Nephron (organoid): Measurements from ENCODE around the gene IL20RA.

Experiments
- H3K27ac Mint-ChIP-seq, 3 experiments: 2 replicates each; pipeline ENCODE4 v1.8.0; 2020; ENCODE audit warnings: mixed read lengths in 3 of 3, mild to moderate bottlenecking in 2 of 3, moderate library complexity in 1 of 3
- H3K27me3 Mint-ChIP-seq: 2 replicates; pipeline ENCODE4 v1.8.0; 2021; ENCODE audit warnings: low read depth, mild to moderate bottlenecking, moderate library complexity, mixed read lengths
- H3K36me3 Mint-ChIP-seq: 2 replicates; pipeline ENCODE4 v1.8.0; 2020; ENCODE audit warnings: low read depth, mixed read lengths
- H3K4me1 Mint-ChIP-seq: 2 replicates; pipeline ENCODE4 v1.8.0; 2020; ENCODE audit warnings: mixed read lengths
- H3K4me3 Mint-ChIP-seq, 3 experiments: 2 replicates each; pipeline ENCODE4 v1.8.0; 2020; ENCODE audit warnings: mild to moderate bottlenecking in 3 of 3, mixed read lengths in 3 of 3, moderate library complexity in 2 of 3
- H3K9me3 Mint-ChIP-seq: 2 replicates; pipeline ENCODE4 v1.8.0; 2020; ENCODE audit warnings: mixed read lengths
- CTCF ChIP-seq, 3 experiments: fragments of 200-600 bp; sonication (generic); IDR thresholded peaks; one replicate each; pipeline ENCODE4 v1.5.0; 2021; ENCODE audit warnings: antibody characterized with exemption in 3 of 3; ENCODE audit not compliant: unreplicated experiment in 3 of 3

The IL20RA gene

DNA sequence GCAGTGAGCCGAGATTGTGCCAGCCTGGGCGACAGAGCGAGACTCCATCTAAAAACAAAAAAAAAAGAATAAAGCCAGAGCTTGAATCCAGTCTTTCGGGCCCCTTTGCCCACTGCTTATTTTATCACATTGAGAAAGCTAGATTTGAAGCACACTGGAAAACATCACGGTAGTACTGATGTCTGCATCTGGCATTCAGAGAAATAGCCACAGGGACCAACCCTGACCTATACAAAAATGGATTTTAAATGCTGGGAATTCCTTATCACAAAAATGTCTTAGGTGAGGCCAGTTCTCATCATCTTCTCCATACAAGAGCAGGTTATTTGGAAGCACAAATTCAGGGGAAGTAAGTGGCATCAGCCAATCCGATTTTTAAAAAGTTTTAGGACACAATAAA, 73.2 kb downstream of the IL20RA start:
- Mint-ChIP-seq H3K4me3 (no peak overlapping the region), H3K9me3 (no peaks in the 10 kb centered on the region), H3K36me3 (no peaks in the 10 kb centered on the region), H3K27me3 (peaks cover 1% of the 10 kb centered on the region), H3K4me1 (no peaks in the 10 kb centered on the region), H3K27ac (no peak overlapping the region)
- no peak for TF ChIP-seq CTCF (IDR thresholded peaks at IDR 0.05; ENCODE audit: unreplicated experiment in 3 of 3)

DNA sequence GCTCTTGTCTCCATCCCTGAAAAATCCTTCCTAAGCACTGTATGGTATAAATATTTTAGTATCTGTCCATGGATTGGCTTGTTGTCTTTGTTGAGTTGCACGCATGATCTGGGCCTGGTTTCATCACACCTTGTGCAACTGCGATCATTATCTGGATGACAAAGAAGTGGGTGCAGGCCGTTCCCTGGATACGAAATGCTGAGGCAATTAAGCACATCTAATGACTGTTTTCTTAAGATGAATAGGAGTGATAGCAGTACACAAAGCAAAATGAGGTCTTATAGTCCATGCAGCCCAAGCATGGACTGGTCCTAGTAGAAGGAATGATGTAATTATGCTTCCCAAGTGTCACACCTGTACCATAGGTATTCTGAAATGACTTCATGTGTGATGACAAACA, 74.8 kb downstream of the IL20RA start:
- Mint-ChIP-seq H3K9me3 (no peaks in the 10 kb centered on the region), H3K27ac (no peak overlapping the region), H3K4me1 (no peaks in the 10 kb centered on the region), H3K27me3 (peaks cover 6% of the 10 kb centered on the region), H3K4me3 (no peak overlapping the region), H3K36me3 (no peaks in the 10 kb centered on the region)
- TF ChIP-seq CTCF (IDR thresholded peaks at IDR 0.05; ENCODE audit: unreplicated experiment in 3 of 3): no peak

DNA sequence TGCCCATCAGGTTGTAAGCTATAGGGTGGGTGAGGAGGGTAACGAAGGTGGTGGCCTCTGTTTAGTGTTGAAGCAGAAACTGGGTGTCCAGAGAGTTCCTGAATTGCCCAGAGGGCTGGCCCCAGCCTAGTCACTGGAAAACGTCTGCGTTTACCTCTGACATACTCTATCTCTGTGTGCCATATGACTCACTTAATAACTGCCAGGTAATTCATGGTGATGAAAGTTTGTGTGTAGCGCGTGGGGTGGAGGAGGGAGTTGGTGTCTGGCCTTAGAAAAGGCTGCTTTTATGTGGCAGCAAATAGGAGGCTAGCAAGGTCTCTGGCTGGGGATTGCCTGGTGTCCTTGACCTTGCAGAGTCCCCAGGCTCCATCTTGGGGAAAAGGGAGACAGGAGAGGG, 75.3 kb downstream of the IL20RA start:
- Mint-ChIP-seq H3K9me3 (no peaks in the 10 kb centered on the region), H3K36me3 (no peaks in the 10 kb centered on the region), H3K27ac (no peak overlapping the region), H3K4me1 (no peaks in the 10 kb centered on the region), H3K27me3 (peaks cover 6% of the 10 kb centered on the region), H3K4me3 (no peak overlapping the region)
- TF ChIP-seq CTCF (IDR thresholded peaks at IDR 0.05; ENCODE audit: unreplicated experiment in 3 of 3): no peak

DNA sequence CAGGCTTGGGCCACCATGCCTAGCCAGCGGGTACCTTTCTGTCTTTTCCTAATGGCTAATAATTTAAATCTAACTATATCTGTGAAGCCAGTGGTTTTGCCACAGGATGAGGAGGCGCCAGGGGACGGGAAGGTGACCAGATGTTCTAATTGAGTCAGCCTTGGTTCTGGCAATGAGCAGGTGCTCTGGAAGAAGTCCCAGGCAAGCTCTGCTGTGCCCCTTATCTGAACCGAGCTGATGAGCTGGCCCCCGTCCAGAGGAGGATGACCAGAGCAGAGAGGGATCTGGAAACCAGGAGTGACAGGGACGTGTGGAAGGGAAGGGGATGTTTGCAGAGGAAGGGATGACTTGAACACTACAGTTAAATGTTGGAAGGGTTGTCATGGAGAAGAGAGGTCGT, 75.9 kb downstream of the IL20RA start:
- H3K9me3 Mint-ChIP-seq: no peaks in the 10 kb centered on the region
- peaks cover 6% of the 10 kb centered on the region for H3K27me3 Mint-ChIP-seq
- no peak for TF ChIP-seq CTCF (IDR thresholded peaks at IDR 0.05; ENCODE audit: unreplicated experiment in 3 of 3)
- no peak overlapping the region for H3K4me3 Mint-ChIP-seq
- H3K27ac Mint-ChIP-seq: no peak overlapping the region
- no peaks in the 10 kb centered on the region for H3K4me1 Mint-ChIP-seq
- no peaks in the 10 kb centered on the region for H3K36me3 Mint-ChIP-seq

- H3K4me3 Mint-ChIP-seq: no peak overlapping the region
- H3K9me3 Mint-ChIP-seq: no peaks in the 10 kb centered on the region
- H3K27ac Mint-ChIP-seq: no peak overlapping the region
- no peaks in the 10 kb centered on the region for H3K4me1 Mint-ChIP-seq
- H3K27me3 Mint-ChIP-seq: peaks cover 6% of the 10 kb centered on the region
- H3K36me3 Mint-ChIP-seq: no peaks in the 10 kb centered on the region
- TF ChIP-seq CTCF (IDR thresholded peaks at IDR 0.05; ENCODE audit: unreplicated experiment in 3 of 3): peak; percentile 58 to 75 (median 65)
Observed at GRCh38 chr6:136967876-136968752, 76.7 kb downstream of the IL20RA start.

DNA sequence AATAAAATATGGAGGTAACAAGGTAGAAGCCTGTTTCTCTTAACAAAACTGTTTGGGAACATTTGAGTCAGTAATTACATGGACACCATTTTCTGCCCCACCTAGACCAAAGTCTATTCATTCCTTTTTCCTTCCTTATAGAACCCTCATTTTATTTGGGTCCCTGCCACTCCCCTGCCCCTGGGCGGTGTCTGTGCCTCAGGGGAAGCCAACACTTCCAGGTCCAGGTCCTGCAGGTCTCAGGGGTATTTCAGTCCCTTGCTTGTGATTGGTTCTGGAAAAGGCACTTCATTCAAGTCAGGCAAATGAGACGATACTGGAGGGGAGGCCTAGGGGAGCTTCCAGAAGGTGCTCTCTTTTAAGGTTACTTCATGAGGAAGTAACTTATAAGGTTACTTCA, 80.4 kb downstream of the IL20RA start:
- no peak for TF ChIP-seq CTCF (IDR thresholded peaks at IDR 0.05; ENCODE audit: unreplicated experiment in 3 of 3)
- H3K4me1 Mint-ChIP-seq: peaks cover 5% of the 10 kb centered on the region
- H3K4me3 Mint-ChIP-seq: no peak overlapping the region
- H3K9me3 Mint-ChIP-seq: no peaks in the 10 kb centered on the region
- no peak overlapping the region for H3K27ac Mint-ChIP-seq
- H3K36me3 Mint-ChIP-seq: no peaks in the 10 kb centered on the region
- peaks cover 6% of the 10 kb centered on the region for H3K27me3 Mint-ChIP-seq
